ENCODE results near the gene CHST4.

GRCh38 chr16:71542377-71542776 is 16.2 kb downstream of the CHST4 start:
- TF ChIP-seq CTCF (IDR thresholded peaks at IDR 0.05 in 4 of 5, conservative IDR thresholded peaks at IDR 0.05 in 1 of 5) (no peak), POLR2A (IDR thresholded peaks at IDR 0.05) (no peak)

Measured in gastrocnemius medialis (tissue), 4 donors.